H1 (cell line): ENCODE results near the gene TMPRSS11E. TPM values are rescaled to one million over a fixed set of nuclear protein-coding genes. Genes with fewer than 3 reads are reported as not detected.

Experiments used
- CTCF ChIA-PET: fragments of 300-600 bp; sonication (Branson Sonifier 250); formaldehyde crosslinking; loops from one replicate; lab custom pipeline; 2021; ENCODE audit not compliant: partially characterized antibody; lab: Charles Lee
- POLR2A ChIA-PET: fragments of 300-600 bp; sonication (Branson Sonifier 250); formaldehyde crosslinking; loops from one replicate; lab custom pipeline; 2021; ENCODE audit warnings: inconsistent platforms; ENCODE audit not compliant: partially characterized antibody; lab: Charles Lee
- DNase-seq, 2 experiments: peaks; one replicate each; pipeline versions ENCODE4 v3.0.0 to v3.0.0-alpha.2; 2010 to 2022; ENCODE audit warnings: low spot score in 2 of 2, low read depth in 1 of 2, mixed read lengths in 1 of 2
- FAIRE-seq: peaks from 2 replicates; lab custom pipeline; 2011; peaks lifted over from hg19 to GRCh38; lab: Jason Lieb, UNC
- H2AFZ ChIP-seq: 2 replicates; pipeline ENCODE4 v1.8.1; 2012; ENCODE audit warnings: low read length, inconsistent platforms
- H2AK5ac ChIP-seq: 2 replicates; pipeline ENCODE4 v1.6.1; 2013; ENCODE audit warnings: low read depth, low read length
- H2BK120ac ChIP-seq: replicated peaks from 2 replicates; pipeline ENCODE3; 2013; ENCODE audit warnings: low read depth, low read length, inconsistent platforms
- H2BK12ac ChIP-seq: 2 replicates; pipeline ENCODE4 v1.6.1; 2013; ENCODE audit warnings: low read depth, low read length
- H2BK15ac ChIP-seq: 2 replicates; pipeline ENCODE4 v1.6.1; 2013; ENCODE audit warnings: low read length
- H2BK20ac ChIP-seq: 2 replicates; pipeline ENCODE4 v1.6.1; 2013; ENCODE audit warnings: low read length
- H2BK5ac ChIP-seq: 2 replicates; pipeline ENCODE4 v1.6.1; 2013; ENCODE audit warnings: low read depth, low read length
- H3K14ac ChIP-seq: 2 replicates; pipeline ENCODE4 v1.6.1; 2013; ENCODE audit warnings: inconsistent platforms; ENCODE audit not compliant: insufficient read length
- H3K18ac ChIP-seq: 2 replicates; pipeline ENCODE4 v1.6.1; 2013; ENCODE audit warnings: low read length; ENCODE audit errors: extremely low read depth
- H3K23ac ChIP-seq: 2 replicates; pipeline ENCODE4 v1.6.1; 2013; ENCODE audit warnings: inconsistent platforms; ENCODE audit not compliant: insufficient read length
- H3K23me2 ChIP-seq: 2 replicates; pipeline ENCODE4 v1.6.1; 2013; ENCODE audit warnings: low read depth, low read length
- H3K27ac ChIP-seq: 2 replicates; pipeline ENCODE4 v1.6.1; 2011; ENCODE audit warnings: low read depth, low read length, inconsistent platforms
- H3K27me3 ChIP-seq, 4 experiments: replicated peaks in 1 of 4; 1 replicate in 1 of 4; 2 replicates in 3 of 4; pipeline versions ENCODE4 v1.6.1 to v1.8.1; 2011 to 2013; ENCODE audit warnings: low read length in 3 of 4, mild to moderate bottlenecking in 3 of 4, inconsistent platforms in 2 of 4, mixed read lengths in 2 of 4, moderate library complexity in 1 of 4; ENCODE audit not compliant: control insufficient read depth in 3 of 4, insufficient read depth in 3 of 4; ENCODE audit errors: extremely low read depth in 1 of 4
- H3K36me3 ChIP-seq, 4 experiments: 2 replicates each; pipeline versions ENCODE4 v1.6.1 to v1.8.1; 2011 to 2013; ENCODE audit warnings: mild to moderate bottlenecking in 4 of 4, low read length in 3 of 4, moderate library complexity in 2 of 4, control low read depth in 1 of 4, inconsistent platforms in 1 of 4; ENCODE audit not compliant: insufficient read depth in 4 of 4, control insufficient read depth in 2 of 4
- H3K4ac ChIP-seq: replicated peaks from 2 replicates; pipeline ENCODE3; 2013; ENCODE audit warnings: low read length, low read depth, mixed read lengths, inconsistent platforms; ENCODE audit not compliant: insufficient read length
- H3K4me1 ChIP-seq, 4 experiments: replicated peaks in 1 of 4; 1 replicate in 1 of 4; 2 replicates in 3 of 4; pipeline versions ENCODE4 v1.6.1 to v1.8.1; 2011 to 2013; ENCODE audit warnings: low read length in 3 of 4, inconsistent platforms in 2 of 4, mixed read lengths in 1 of 4; ENCODE audit not compliant: insufficient read depth in 4 of 4, control insufficient read depth in 3 of 4
- H3K4me2 ChIP-seq, 2 experiments: 2 replicates each; pipeline versions ENCODE4 v1.6.1 to v1.8.1; 2011 to 2013; ENCODE audit warnings: low read depth in 2 of 2, low read length in 2 of 2, control low read depth in 1 of 2, inconsistent platforms in 1 of 2, mild to moderate bottlenecking in 1 of 2; ENCODE audit not compliant: insufficient read depth in 1 of 2
- H3K4me3 ChIP-seq, 4 experiments: fragments of 200-600, 300-600 bp in 1 of 4; sonication (generic), shearing (Covaris generic), sonication (Bioruptor Twin) in 1 of 4; 2 replicates each; pipeline versions ENCODE4 v1.5.1 to v1.8.1; 2011 to 2016; ENCODE audit warnings: low read length in 4 of 4, low read depth in 3 of 4, control low read depth in 2 of 4, inconsistent platforms in 2 of 4, mild to moderate bottlenecking in 2 of 4, mixed read lengths in 1 of 4, moderate library complexity in 1 of 4; ENCODE audit not compliant: insufficient read depth in 2 of 4; ENCODE audit errors: extremely low read depth in 1 of 4
- H3K56ac ChIP-seq: replicated peaks from 2 replicates; pipeline ENCODE3; 2013; ENCODE audit warnings: low read depth, mild to moderate bottlenecking, mixed read lengths, low read length, inconsistent platforms; ENCODE audit not compliant: insufficient read length
- H3K79me1 ChIP-seq: 2 replicates; pipeline ENCODE4 v1.6.1; 2013; ENCODE audit warnings: low read depth, low read length, control low read depth
- H3K79me2 ChIP-seq, 2 experiments: 2 replicates each; pipeline versions ENCODE4 v1.6.1 to v1.8.1; 2012 to 2013; ENCODE audit warnings: low read length in 2 of 2, mild to moderate bottlenecking in 2 of 2, inconsistent platforms in 1 of 2; ENCODE audit not compliant: insufficient read depth in 2 of 2, control insufficient read depth in 1 of 2
- H3K9ac ChIP-seq, 4 experiments: replicated peaks in 1 of 4; 1 replicate in 1 of 4; 2 replicates in 3 of 4; pipeline versions ENCODE4 v1.6.1 to v1.8.1; 2011 to 2013; ENCODE audit warnings: low read depth in 3 of 4, low read length in 3 of 4, control low read depth in 2 of 4, mild to moderate bottlenecking in 2 of 4, moderate library complexity in 2 of 4, inconsistent platforms in 1 of 4; ENCODE audit errors: extremely low read depth in 1 of 4
- H3K9me3 ChIP-seq, 2 experiments: 2 replicates each; pipeline versions ENCODE4 v1.6.1 to v1.8.1; 2012 to 2013; ENCODE audit warnings: mild to moderate bottlenecking in 2 of 2, moderate library complexity in 2 of 2, control low read depth in 1 of 2, inconsistent platforms in 1 of 2, low read depth in 1 of 2, low read length in 1 of 2, mixed read lengths in 1 of 2; ENCODE audit not compliant: insufficient read depth in 2 of 2
- H4K20me1 ChIP-seq, 2 experiments: replicated peaks in 1 of 2; 2 replicates each; pipeline versions ENCODE3 to v1.8.1; 2011 to 2013; ENCODE audit warnings: inconsistent platforms in 2 of 2, low read length in 2 of 2, mild to moderate bottlenecking in 1 of 2; ENCODE audit not compliant: insufficient read depth in 2 of 2, control insufficient read depth in 1 of 2
- H4K5ac ChIP-seq: 2 replicates; pipeline ENCODE4 v1.6.1; 2013; ENCODE audit warnings: low read length, low read depth, mixed read lengths, inconsistent platforms; ENCODE audit not compliant: insufficient read length
- H4K8ac ChIP-seq: 2 replicates; pipeline ENCODE4 v1.8.0; 2013; ENCODE audit warnings: mild to moderate bottlenecking, moderate library complexity, low read length, inconsistent platforms; ENCODE audit not compliant: insufficient read depth; ENCODE audit errors: extremely low read depth
- H4K91ac ChIP-seq: replicated peaks from 2 replicates; pipeline ENCODE3; 2013; ENCODE audit warnings: low read length, mixed read lengths, inconsistent platforms; ENCODE audit not compliant: insufficient read length
- BACH1 ChIP-seq: IDR thresholded peaks from 2 replicates; pipeline ENCODE4 v1.6.1; 2012; ENCODE audit warnings: low read length, improper control_type of control experiment
- CREB1 ChIP-seq: IDR thresholded peaks from 2 replicates; pipeline ENCODE4 v1.6.1; 2012; ENCODE audit warnings: inconsistent platforms
- TCF12 ChIP-seq: IDR thresholded peaks from 2 replicates; pipeline ENCODE4 v1.6.1; 2011; ENCODE audit warnings: low read depth, mild to moderate bottlenecking, low read length
- WGBS, 2 experiments: shearing (Covaris generic) in 1 of 2; methylation state at CpG; one replicate each; pipeline versions ENCODE4 v1.1.6 to v1.1.7; 2013 to 2015; ENCODE audit warnings: low lambda C conversion rate in 2 of 2, mixed read lengths in 2 of 2, inconsistent platforms in 1 of 2, low coverage in 1 of 2, missing lambda C conversion rate in 1 of 2; ENCODE audit not compliant: insufficient replicate concordance in 2 of 2, insufficient coverage in 1 of 2, insufficient read length in 1 of 2; ENCODE audit errors: extremely low coverage in 1 of 2, missing lambda C conversion rate in 1 of 2; 5-methylcytosine and 5-hydroxymethylcytosine counted together
- polyA plus RNA-seq, 7 experiments: library from polyadenylated mRNA; depleted of rRNA in 3 of 7; stranded (reverse) in 5 of 7; unstranded in 2 of 7; fragments of >200 nt in 5 of 7; fragments of 200-250 nt in 2 of 7; gene quantifications; 1 replicate in 5 of 7; 2 replicates in 1 of 7; 4 replicates in 1 of 7; pipeline versions ENCODE4 v1.2.1 to v1.2.3, GENCODE V29; 2011 to 2013; ENCODE audit warnings: missing spikeins in 2 of 7, mixed read lengths in 2 of 7
- total RNA-seq: library from RNA; stranded (reverse); fragmentation: NEBNext Ultra II Directional; extraction: Animal tissue kit (Norgen Biotek cat#: 25700); gene quantifications from 2 replicates; pipeline ENCODE4 v1.2.1, GENCODE V29; 2021

TMPRSS11E gene
- total and polyA plus RNA-seq, 2 of the 8 experiments (the other 6 are each of a cell fraction or from before 2014, with no cell fraction given), result 0.38 to 0.71 TPM

GRCh38 chr4:68460085-68460484 is 12.8 kb downstream of the TMPRSS11E start:
- POLR2A ChIA-PET, result no interaction called here
- DNase-seq (no peak), FAIRE-seq (no peak)
- CTCF ChIA-PET, result no interaction called here
- H4K91ac ChIP-seq, result no peak overlapping the region
- H3K4me3 ChIP-seq, result no peak overlapping the region
- no peak overlapping the region for H4K5ac ChIP-seq
- no peaks in the 10 kb centered on the region for H3K23me2 ChIP-seq
- H3K56ac ChIP-seq, result no peak overlapping the region
- no peak overlapping the region; the same call in 1 of the 2 replicates for H2BK20ac ChIP-seq
- H3K27me3 ChIP-seq, result no peaks in the 10 kb centered on the region
- WGBS, 2 experiments, result 82% methylated on average over 7 of the region's 7 CpGs; no CpG with 5 or more reads in 1 of the 2 experiments
- H2BK120ac ChIP-seq, result no peak overlapping the region
- H3K23ac ChIP-seq, result no peak overlapping the region
- no peak overlapping the region for H3K4me2 ChIP-seq
- H3K4me1 ChIP-seq, result no peaks in the 10 kb centered on the region; a peak in 1 of 7 replicates
- H3K36me3 ChIP-seq, result no peaks in the 10 kb centered on the region
- H2BK15ac ChIP-seq, result no peak overlapping the region
- no peak overlapping the region for H2AFZ ChIP-seq
- no peaks in the 10 kb centered on the region for H3K9me3 ChIP-seq
- no peak overlapping the region for H4K8ac ChIP-seq
- no peak overlapping the region for H2BK5ac ChIP-seq
- no peak overlapping the region for H2BK12ac ChIP-seq
- no peaks in the 10 kb centered on the region for H4K20me1 ChIP-seq
- H3K14ac ChIP-seq, result no peak overlapping the region
- H3K18ac ChIP-seq, result no peak overlapping the region
- H2AK5ac ChIP-seq, result no peak overlapping the region
- no peaks in the 10 kb centered on the region for H3K79me1 ChIP-seq
- H3K9ac ChIP-seq, result no peak overlapping the region
- H3K4ac ChIP-seq, result no peak overlapping the region
- H3K79me2 ChIP-seq, result no peaks in the 10 kb centered on the region
- H3K27ac ChIP-seq, result no peak overlapping the region
- TF ChIP-seq BACH1 (no peak), TCF12 (no peak), CREB1 (no peak)
